ENCODE measurements around the gene TXNRD1.
"Not testable (repeated sequence)": the region's sequence is repeated elsewhere in the genome, so short reads cannot be mapped to it uniquely, and the experiment has no call there.

TXNRD1 gene

DNA sequence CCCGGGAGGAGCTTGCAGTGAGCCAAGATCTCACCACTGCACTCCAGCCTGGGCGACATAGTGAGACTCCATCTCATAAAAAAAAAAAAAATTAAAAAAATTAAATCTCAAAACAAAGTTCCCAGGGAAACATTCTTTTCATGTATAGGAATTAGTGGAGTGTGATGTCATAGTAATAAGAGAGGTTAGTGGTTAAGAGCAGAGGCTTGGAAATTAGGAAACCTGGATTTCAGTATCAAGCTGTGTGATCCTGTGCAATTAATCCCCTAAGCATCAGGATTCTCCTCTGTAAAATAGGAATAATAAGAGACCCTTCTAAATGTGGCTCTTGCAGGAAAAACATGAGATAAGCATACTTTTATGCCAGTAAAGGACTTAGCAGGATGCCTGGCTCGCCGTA is 3.1 kb upstream of the TXNRD1 start:
- no peaks in the 10 kb centered on the region for H3K27me3 ChIP-seq (replicated peaks in 2 of 5; ENCODE audit: control insufficient read depth in 4 of 5, insufficient read depth in 5 of 5, low read length in 4 of 5)
- no peak overlapping the region for H3K4me3 ChIP-seq (ENCODE audit: control insufficient read depth in 1 of 7, extremely low read depth in 1 of 7, insufficient read depth in 4 of 7, low read depth in 2 of 7, low read length in 6 of 7)
- WGBS (ENCODE audit: insufficient coverage): 100% methylated on average over 1 of the region's 4 CpGs
- H3K9me3 ChIP-seq (ENCODE audit: control extremely low read depth in 1 of 5, control insufficient read depth in 4 of 5, insufficient read depth in 2 of 5, low read depth in 1 of 5, low read length in 4 of 5): no peaks in the 10 kb centered on the region
- DNase-seq: no peak
- H3K27ac ChIP-seq (ENCODE audit: insufficient read depth in 1 of 2, low read depth in 1 of 2, low read length in 2 of 2, poor library complexity in 1 of 2, severe bottlenecking in 2 of 2): no peak overlapping the region
- POLR2A ChIA-PET: no interaction called here
- peaks cover 0 to 11% (median 7%) of the 10 kb centered on the region in 4 experiments for H3K4me1 ChIP-seq (ENCODE audit: control extremely low read depth in 1 of 4, control insufficient read depth in 4 of 4, insufficient read depth in 4 of 4, low read length in 3 of 4)
- H3K36me3 ChIP-seq (ENCODE audit: control insufficient read depth in 4 of 4, insufficient read depth in 4 of 4, low read length in 3 of 4): no peaks in the 10 kb centered on the region
- CTCF ChIA-PET: interaction anchor here (0.9 to 2.3 kb wide), 2 partner anchors 11 to 83 kb away, joined by 4 to 7 read pairs; no protein-coding TSS in a partner anchor

DNA sequence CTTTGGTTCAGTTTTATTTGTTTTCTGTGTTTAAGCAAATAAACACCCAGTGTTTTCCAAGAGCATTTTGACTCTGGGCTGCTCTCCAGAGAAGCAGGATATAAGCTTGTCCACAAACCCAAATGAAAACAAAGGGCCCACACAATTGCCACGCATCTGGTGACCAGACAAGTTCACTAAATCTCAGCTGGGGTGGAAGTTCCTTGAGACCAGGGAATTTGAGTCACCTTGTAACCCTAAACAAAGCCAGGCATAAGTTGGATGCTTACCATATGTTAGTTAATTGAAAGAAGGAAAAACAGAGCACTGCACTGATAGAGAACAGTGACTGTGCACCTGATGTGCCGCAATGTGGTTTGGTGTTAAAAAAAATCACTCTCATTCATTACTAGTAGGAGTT is 1.6 kb upstream of the TXNRD1 start:
- H3K4me1 ChIP-seq (ENCODE audit: control extremely low read depth in 1 of 4, control insufficient read depth in 4 of 4, insufficient read depth in 4 of 4, low read length in 3 of 4): peaks cover 0 to 12% (median 7%) of the 10 kb centered on the region in 4 experiments
- H3K4me3 ChIP-seq (ENCODE audit: control insufficient read depth in 1 of 7, extremely low read depth in 1 of 7, insufficient read depth in 4 of 7, low read depth in 2 of 7, low read length in 6 of 7): no peak overlapping the region
- DNase-seq: no peak
- WGBS (ENCODE audit: insufficient coverage): 100% methylated on average over 1 of the region's 2 CpGs
- CTCF ChIA-PET: interaction anchor here (0.8 to 2.3 kb wide), 6 partner anchors 11 to 94 kb away, joined by 3 to 7 read pairs (median 4); no protein-coding TSS in a partner anchor
- no peak overlapping the region for H3K27ac ChIP-seq (ENCODE audit: insufficient read depth in 1 of 2, low read depth in 1 of 2, low read length in 2 of 2, poor library complexity in 1 of 2, severe bottlenecking in 2 of 2)
- H3K36me3 ChIP-seq (ENCODE audit: control insufficient read depth in 4 of 4, insufficient read depth in 4 of 4, low read length in 3 of 4): no peaks in the 10 kb centered on the region
- no peaks in the 10 kb centered on the region for H3K9me3 ChIP-seq (ENCODE audit: control extremely low read depth in 1 of 5, control insufficient read depth in 4 of 5, insufficient read depth in 2 of 5, low read depth in 1 of 5, low read length in 4 of 5)
- no peaks in the 10 kb centered on the region for H3K27me3 ChIP-seq (replicated peaks in 2 of 5; ENCODE audit: control insufficient read depth in 4 of 5, insufficient read depth in 5 of 5, low read length in 4 of 5)
- POLR2A ChIA-PET: no interaction called here

DNA sequence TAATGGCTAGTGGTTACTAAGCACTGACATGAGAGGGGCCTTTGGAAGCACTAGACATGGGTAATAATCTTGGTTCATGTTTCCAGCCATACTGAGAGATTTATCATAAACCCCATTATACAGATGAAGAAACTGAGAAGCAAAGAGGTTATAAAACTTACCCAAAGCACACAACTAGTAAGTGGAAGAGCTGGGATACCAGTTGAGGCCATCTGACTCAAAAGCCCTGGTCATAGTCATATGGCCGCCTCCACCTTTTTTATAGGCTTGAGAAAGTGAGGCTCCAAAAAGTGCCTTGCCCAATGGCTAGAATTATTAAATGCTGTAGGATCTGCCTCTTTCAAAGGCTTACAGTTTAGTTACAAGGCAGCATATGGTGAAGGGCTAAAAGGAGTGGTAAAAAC is 944 bp downstream of the TXNRD1 start:
- Histone ChIP-seq H3K27me3 (replicated peaks in 2 of 5; ENCODE audit: control insufficient read depth in 4 of 5, insufficient read depth in 5 of 5, low read length in 4 of 5) (no peaks in the 10 kb centered on the region), H3K36me3 (ENCODE audit: control insufficient read depth in 4 of 4, insufficient read depth in 4 of 4, low read length in 3 of 4) (no peaks in the 10 kb centered on the region), H3K4me3 (ENCODE audit: control insufficient read depth in 1 of 7, extremely low read depth in 1 of 7, insufficient read depth in 4 of 7, low read depth in 2 of 7, low read length in 6 of 7) (peak overlapping the region in 6 of 7 experiments; percentile 54 to 80 (median 73)), H3K9me3 (ENCODE audit: control extremely low read depth in 1 of 5, control insufficient read depth in 4 of 5, insufficient read depth in 2 of 5, low read depth in 1 of 5, low read length in 4 of 5) (no peaks in the 10 kb centered on the region), H3K27ac (ENCODE audit: insufficient read depth in 1 of 2, low read depth in 1 of 2, low read length in 2 of 2, poor library complexity in 1 of 2, severe bottlenecking in 2 of 2) (no peak overlapping the region), H3K4me1 (ENCODE audit: control extremely low read depth in 1 of 4, control insufficient read depth in 4 of 4, insufficient read depth in 4 of 4, low read length in 3 of 4) (peaks cover 3 to 23% (median 15%) of the 10 kb centered on the region in 4 experiments)
- no peak for DNase-seq
- ChIA-PET POLR2A (interaction anchor here (0.8 to 2.5 kb wide), 2 partner anchors 71 to 73 kb away, joined by 3 to 11 read pairs; no protein-coding TSS in a partner anchor), CTCF (interaction anchor here (0.9 to 2.5 kb wide), 8 partner anchors 9 to 142 kb away, joined by 3 to 14 read pairs (median 7); no protein-coding TSS in a partner anchor)
- WGBS (ENCODE audit: insufficient coverage): 83% methylated on average over 1 of the region's 1 CpG

DNA sequence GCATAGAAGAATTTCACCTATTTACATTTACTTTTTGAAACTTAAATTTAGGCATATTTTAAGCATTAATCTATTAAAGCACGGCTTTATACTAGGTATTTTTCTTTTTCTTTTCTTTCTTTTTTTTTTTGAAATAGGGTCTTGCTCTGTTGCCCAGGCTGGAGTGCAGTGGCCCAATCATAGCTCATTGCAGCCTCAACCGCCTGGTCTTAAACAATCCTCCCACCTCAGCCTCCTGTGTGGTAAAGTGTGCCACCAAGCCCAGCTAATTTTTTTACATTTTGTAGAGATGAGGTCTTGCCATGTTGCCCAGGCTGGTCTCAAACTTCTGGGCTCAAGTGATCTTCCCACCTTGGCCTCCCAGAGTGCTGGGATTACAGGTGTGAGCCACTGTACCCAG is 2.9 kb downstream of the TXNRD1 start:
- POLR2A ChIA-PET; H3K9me3 ChIP-seq (ENCODE audit: control extremely low read depth in 1 of 5, control insufficient read depth in 4 of 5, insufficient read depth in 2 of 5, low read depth in 1 of 5, low read length in 4 of 5); H3K36me3 ChIP-seq (ENCODE audit: control insufficient read depth in 4 of 4, insufficient read depth in 4 of 4, low read length in 3 of 4); DNase-seq; H3K4me3 ChIP-seq (ENCODE audit: control insufficient read depth in 1 of 7, extremely low read depth in 1 of 7, insufficient read depth in 4 of 7, low read depth in 2 of 7, low read length in 6 of 7); H3K27me3 ChIP-seq (replicated peaks in 2 of 5; ENCODE audit: control insufficient read depth in 4 of 5, insufficient read depth in 5 of 5, low read length in 4 of 5); H3K27ac ChIP-seq (ENCODE audit: insufficient read depth in 1 of 2, low read depth in 1 of 2, low read length in 2 of 2, poor library complexity in 1 of 2, severe bottlenecking in 2 of 2): not testable (repeated sequence)
- 100% methylated on average over 1 of the region's 2 CpGs for WGBS (ENCODE audit: insufficient coverage)
- CTCF ChIA-PET: interaction anchor here (1.0 to 1.2 kb wide), 2 partner anchors 9 to 70 kb away, joined by 3 read pairs; no protein-coding TSS in a partner anchor
- H3K4me1 ChIP-seq (ENCODE audit: control extremely low read depth in 1 of 4, control insufficient read depth in 4 of 4, insufficient read depth in 4 of 4, low read length in 3 of 4): peaks cover 3 to 23% (median 15%) of the 10 kb centered on the region in 4 experiments

DNA sequence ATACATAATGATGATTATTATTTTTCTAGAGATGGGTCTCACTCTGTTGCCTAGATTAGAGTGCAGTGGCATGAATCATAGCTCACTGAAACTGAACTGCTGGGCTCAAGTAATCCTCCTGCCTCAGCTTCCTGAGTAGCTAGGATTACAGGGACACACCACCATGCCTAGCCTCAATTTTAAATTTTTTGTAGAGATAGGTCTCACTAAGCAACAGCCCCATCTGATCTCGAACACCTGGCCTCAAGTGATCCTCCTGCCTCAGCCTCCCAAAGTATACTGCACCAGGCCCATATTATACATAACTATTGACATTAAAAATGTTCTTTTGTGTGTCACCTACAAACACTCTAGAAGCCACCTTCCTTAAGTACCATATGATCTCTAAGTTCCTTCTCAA is 3.4 kb downstream of the TXNRD1 start:
- Histone ChIP-seq H3K4me3 (ENCODE audit: control insufficient read depth in 1 of 7, extremely low read depth in 1 of 7, insufficient read depth in 4 of 7, low read depth in 2 of 7, low read length in 6 of 7) (no peak overlapping the region), H3K27me3 (replicated peaks in 2 of 5; ENCODE audit: control insufficient read depth in 4 of 5, insufficient read depth in 5 of 5, low read length in 4 of 5) (peaks cover 0 to under 1% (median 0%) of the 10 kb centered on the region in 5 experiments), H3K27ac (ENCODE audit: insufficient read depth in 1 of 2, low read depth in 1 of 2, low read length in 2 of 2, poor library complexity in 1 of 2, severe bottlenecking in 2 of 2) (no peak overlapping the region), H3K9me3 (ENCODE audit: control extremely low read depth in 1 of 5, control insufficient read depth in 4 of 5, insufficient read depth in 2 of 5, low read depth in 1 of 5, low read length in 4 of 5) (no peaks in the 10 kb centered on the region), H3K36me3 (ENCODE audit: control insufficient read depth in 4 of 4, insufficient read depth in 4 of 4, low read length in 3 of 4) (no peaks in the 10 kb centered on the region), H3K4me1 (ENCODE audit: control extremely low read depth in 1 of 4, control insufficient read depth in 4 of 4, insufficient read depth in 4 of 4, low read length in 3 of 4) (peaks cover 3 to 23% (median 15%) of the 10 kb centered on the region in 4 experiments)
- no CpG with 5 or more reads among the region's 1 CpG for WGBS (ENCODE audit: insufficient coverage)
- CTCF ChIA-PET: interaction anchor here (1.0 to 1.2 kb wide), 2 partner anchors 9 to 69 kb away, joined by 3 read pairs; no protein-coding TSS in a partner anchor
- POLR2A ChIA-PET: no interaction called here
- DNase-seq: peak in 1 of 3 donors; percentile 13

DNA sequence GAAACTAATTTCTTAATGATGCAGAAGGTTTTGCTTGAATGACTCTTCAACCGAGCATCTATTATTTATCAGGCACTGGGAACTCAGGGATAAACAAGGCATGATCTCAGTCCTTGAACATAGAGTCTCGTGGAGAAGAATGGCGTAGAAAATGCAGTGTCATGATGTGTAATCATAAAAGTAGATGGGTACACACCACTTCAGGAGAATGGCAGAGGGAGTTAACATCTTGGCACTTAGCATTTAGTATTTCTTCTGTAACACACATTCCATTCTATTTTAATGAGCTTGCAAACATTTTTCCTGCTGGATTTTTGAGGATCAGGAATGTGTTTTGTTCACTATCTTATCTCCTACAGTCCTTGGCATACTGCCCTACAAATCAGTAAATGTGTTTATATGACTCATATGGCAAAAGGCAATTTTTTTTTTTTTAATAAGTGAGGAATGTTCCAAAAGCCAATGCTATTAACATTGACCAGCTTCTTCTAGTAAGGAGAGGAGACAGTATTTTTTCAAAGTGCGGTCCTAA is 3.8 kb downstream of the TXNRD1 start:
- Histone ChIP-seq H3K36me3 (ENCODE audit: control insufficient read depth in 4 of 4, insufficient read depth in 4 of 4, low read length in 3 of 4) (no peaks in the 10 kb centered on the region), H3K27ac (ENCODE audit: insufficient read depth in 1 of 2, low read depth in 1 of 2, low read length in 2 of 2, poor library complexity in 1 of 2, severe bottlenecking in 2 of 2) (no peak overlapping the region), H3K27me3 (replicated peaks in 2 of 5; ENCODE audit: control insufficient read depth in 4 of 5, insufficient read depth in 5 of 5, low read length in 4 of 5) (peaks cover 0 to 2% (median 0%) of the 10 kb centered on the region in 5 experiments), H3K4me3 (ENCODE audit: control insufficient read depth in 1 of 7, extremely low read depth in 1 of 7, insufficient read depth in 4 of 7, low read depth in 2 of 7, low read length in 6 of 7) (no peak overlapping the region), H3K9me3 (ENCODE audit: control extremely low read depth in 1 of 5, control insufficient read depth in 4 of 5, insufficient read depth in 2 of 5, low read depth in 1 of 5, low read length in 4 of 5) (no peaks in the 10 kb centered on the region), H3K4me1 (ENCODE audit: control extremely low read depth in 1 of 4, control insufficient read depth in 4 of 4, insufficient read depth in 4 of 4, low read length in 3 of 4) (peaks cover 3 to 23% (median 15%) of the 10 kb centered on the region in 4 experiments)
- DNase-seq: peak; percentile 35 to 76 (median 70)
- ChIA-PET CTCF (interaction anchor here (0.6 to 1.8 kb wide), 6 partner anchors 10 to 95 kb away, joined by 3 to 4 read pairs (median 3); no protein-coding TSS in a partner anchor), POLR2A (interaction anchor here (0.6 kb wide), 1 partner anchor 14 kb away, joined by 3 read pairs; no protein-coding TSS in a partner anchor)
- no CpG with 5 or more reads among the region's 4 CpGs for WGBS (ENCODE audit: insufficient coverage)

DNA sequence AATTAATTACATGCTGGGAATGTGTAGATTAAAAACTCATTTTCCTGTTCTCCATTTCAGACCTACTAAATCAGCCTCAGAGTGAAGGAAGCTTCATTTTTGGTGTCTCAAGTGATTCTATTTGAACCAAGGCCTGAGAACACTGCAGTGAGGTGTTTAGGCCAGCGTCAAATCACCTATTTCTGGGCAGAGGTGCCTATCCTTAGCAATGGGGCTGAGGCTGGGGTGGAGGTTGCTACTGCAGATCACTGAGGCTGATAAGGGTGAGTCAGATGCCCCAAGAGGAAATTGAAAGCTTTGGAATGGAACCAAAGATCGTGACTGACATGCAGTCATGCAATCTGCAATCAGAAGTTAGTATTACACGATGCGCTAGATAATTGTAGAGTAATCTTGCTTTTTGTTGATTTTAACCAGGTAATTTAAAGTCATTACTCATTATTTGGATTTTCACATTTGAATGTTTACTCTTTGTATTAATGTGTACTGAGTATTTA is 4.4 kb downstream of the TXNRD1 start:
- DNase-seq: peak; percentile 77 to 89 (median 86)
- H3K9me3 ChIP-seq (ENCODE audit: control extremely low read depth in 1 of 5, control insufficient read depth in 4 of 5, insufficient read depth in 2 of 5, low read depth in 1 of 5, low read length in 4 of 5): no peaks in the 10 kb centered on the region
- CTCF ChIA-PET: interaction anchor here (0.6 to 1.9 kb wide), 7 partner anchors 9 to 94 kb away, joined by 3 to 6 read pairs (median 3); no protein-coding TSS in a partner anchor
- POLR2A ChIA-PET: interaction anchor here (0.6 kb wide), 1 partner anchor 14 kb away, joined by 3 read pairs; no protein-coding TSS in a partner anchor
- H3K4me3 ChIP-seq (ENCODE audit: control insufficient read depth in 1 of 7, extremely low read depth in 1 of 7, insufficient read depth in 4 of 7, low read depth in 2 of 7, low read length in 6 of 7): no peak overlapping the region
- peaks cover 3 to 23% (median 15%) of the 10 kb centered on the region in 4 experiments for H3K4me1 ChIP-seq (ENCODE audit: control extremely low read depth in 1 of 4, control insufficient read depth in 4 of 4, insufficient read depth in 4 of 4, low read length in 3 of 4)
- no peaks in the 10 kb centered on the region for H3K36me3 ChIP-seq (ENCODE audit: control insufficient read depth in 4 of 4, insufficient read depth in 4 of 4, low read length in 3 of 4)
- 11% methylated on average over 2 of the region's 4 CpGs for WGBS (ENCODE audit: insufficient coverage)
- H3K27ac ChIP-seq (ENCODE audit: insufficient read depth in 1 of 2, low read depth in 1 of 2, low read length in 2 of 2, poor library complexity in 1 of 2, severe bottlenecking in 2 of 2): no peak overlapping the region
- H3K27me3 ChIP-seq (replicated peaks in 2 of 5; ENCODE audit: control insufficient read depth in 4 of 5, insufficient read depth in 5 of 5, low read length in 4 of 5): peaks cover 0 to 2% (median 0%) of the 10 kb centered on the region in 5 experiments
